Trophoblast cell (in vitro differentiated cells and primary cell): ENCODE data around the gene ASCL3.

ENCODE experiments used
- DNase-seq, 2 donors: peaks; one replicate each; pipeline ENCODE4 v3.0.0-alpha.2; 2016
- H2AFZ ChIP-seq: 2 replicates; pipeline ENCODE4 v1.6.1; 2013; ENCODE audit warnings: low read length, moderate library complexity, mild to moderate bottlenecking; ENCODE audit not compliant: insufficient read depth, poor library complexity
- H2AK5ac ChIP-seq: 2 replicates; pipeline ENCODE4 v1.6.1; 2013; ENCODE audit warnings: mild to moderate bottlenecking, low read length
- H2BK120ac ChIP-seq: 2 replicates; pipeline ENCODE4 v1.6.1; 2013; ENCODE audit warnings: low read length, mild to moderate bottlenecking, moderate library complexity; ENCODE audit not compliant: insufficient read depth, poor library complexity
- H2BK12ac ChIP-seq: 2 replicates; pipeline ENCODE4 v1.6.1; 2013; ENCODE audit warnings: mild to moderate bottlenecking, low read length, moderate library complexity
- H2BK5ac ChIP-seq: 2 replicates; pipeline ENCODE4 v1.6.1; 2013; ENCODE audit warnings: low read length, low read depth, moderate library complexity, mild to moderate bottlenecking; ENCODE audit not compliant: poor library complexity
- H3K14ac ChIP-seq: 2 replicates; pipeline ENCODE4 v1.6.1; 2013; ENCODE audit warnings: mild to moderate bottlenecking, low read length
- H3K18ac ChIP-seq: 2 replicates; pipeline ENCODE4 v1.6.1; 2013; ENCODE audit warnings: mild to moderate bottlenecking, low read length
- H3K23ac ChIP-seq: 2 replicates; pipeline ENCODE4 v1.6.1; 2013; ENCODE audit warnings: low read length
- H3K27ac ChIP-seq: 2 replicates; pipeline ENCODE4 v1.5.1; 2013; ENCODE audit warnings: low read depth, mild to moderate bottlenecking, inconsistent platforms, low read length, moderate library complexity
- H3K27me3 ChIP-seq: 2 replicates; pipeline ENCODE4 v1.6.1; 2013; ENCODE audit warnings: inconsistent platforms, mild to moderate bottlenecking, low read length, moderate library complexity; ENCODE audit not compliant: insufficient read depth
- H3K36me3 ChIP-seq, 2 experiments: 1 replicate in 1 of 2; 2 replicates in 1 of 2; pipeline ENCODE4 v1.6.1; 2013; ENCODE audit warnings: low read length in 2 of 2, mild to moderate bottlenecking in 2 of 2, moderate library complexity in 1 of 2; ENCODE audit not compliant: insufficient read depth in 2 of 2, control insufficient read depth in 1 of 2
- H3K4ac ChIP-seq: 2 replicates; pipeline ENCODE4 v1.6.1; 2013; ENCODE audit warnings: low read depth, mild to moderate bottlenecking, low read length, moderate library complexity
- H3K4me1 ChIP-seq, 2 experiments: 1 replicate in 1 of 2; 2 replicates in 1 of 2; pipeline ENCODE4 v1.6.1; 2013; ENCODE audit warnings: low read length in 2 of 2, mild to moderate bottlenecking in 2 of 2, moderate library complexity in 1 of 2; ENCODE audit not compliant: insufficient read depth in 2 of 2, control insufficient read depth in 1 of 2
- H3K4me2 ChIP-seq: 2 replicates; pipeline ENCODE4 v1.6.1; 2013; ENCODE audit warnings: inconsistent platforms, mild to moderate bottlenecking, low read length, moderate library complexity
- H3K4me3 ChIP-seq: 2 replicates; pipeline ENCODE4 v1.5.1; 2013; ENCODE audit warnings: mild to moderate bottlenecking, low read depth, low read length, inconsistent platforms
- H3K79me1 ChIP-seq: one replicate; pipeline ENCODE4 v1.6.1; 2013; ENCODE audit warnings: low read length
- H3K79me2 ChIP-seq: 2 replicates; pipeline ENCODE4 v1.6.1; 2013; ENCODE audit warnings: low read length, mild to moderate bottlenecking; ENCODE audit not compliant: control insufficient read depth, insufficient read depth, poor library complexity
- H3K9ac ChIP-seq: 2 replicates; pipeline ENCODE4 v1.6.1; 2013; ENCODE audit warnings: mild to moderate bottlenecking, low read length
- H3K9me3 ChIP-seq: 2 replicates; pipeline ENCODE4 v1.6.1; 2013; ENCODE audit warnings: low read depth, mild to moderate bottlenecking, control low read depth, inconsistent platforms, low read length; ENCODE audit not compliant: insufficient read depth
- H4K12ac ChIP-seq: 2 replicates; pipeline ENCODE4 v1.6.1; 2013; ENCODE audit warnings: low read depth, mild to moderate bottlenecking, low read length, moderate library complexity
- H4K8ac ChIP-seq: 2 replicates; pipeline ENCODE4 v1.6.1; 2013; ENCODE audit warnings: low read depth, mild to moderate bottlenecking, low read length, moderate library complexity
- H4K91ac ChIP-seq: one replicate; pipeline ENCODE4 v1.6.1; 2013; ENCODE audit warnings: low read depth, mild to moderate bottlenecking, low read length, moderate library complexity
- WGBS: extraction: QIAGEN DNeasy Blood & Tissue Kit; methylation state at CpG from one replicate; pipeline ENCODE4 v1.1.7; 2013; ENCODE audit warnings: missing lambda C conversion rate; ENCODE audit not compliant: insufficient read length, insufficient coverage; ENCODE audit errors: extremely low coverage; 5-methylcytosine and 5-hydroxymethylcytosine counted together

Gene ASCL3

DNA sequence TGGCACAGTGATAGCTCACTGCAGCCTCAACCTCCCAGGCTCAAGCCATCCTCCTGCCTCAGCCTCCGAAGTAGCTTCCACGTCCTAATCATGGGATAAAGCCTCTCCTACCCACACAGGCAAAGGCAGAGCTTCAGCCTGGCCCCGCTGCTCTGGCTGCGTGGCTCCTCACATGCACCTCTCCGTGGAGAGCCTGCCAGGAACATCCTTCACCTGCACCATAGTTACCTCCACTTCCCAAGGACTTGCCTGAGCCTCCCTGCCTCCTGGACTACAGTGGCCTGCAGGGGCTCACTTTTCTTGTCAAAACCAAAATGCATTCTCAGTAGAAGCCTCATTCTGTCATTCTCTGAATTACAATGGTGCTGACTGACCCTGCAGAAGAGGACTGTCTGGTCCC, 16.6 kb downstream of the ASCL3 start:
- no peak overlapping the region for H2BK12ac ChIP-seq
- no peak overlapping the region for H3K4me2 ChIP-seq
- no peaks in the 10 kb centered on the region for H3K9me3 ChIP-seq
- H3K4me1 ChIP-seq: no peaks in the 10 kb centered on the region
- H3K14ac ChIP-seq: no peak overlapping the region
- H4K8ac ChIP-seq: no peak overlapping the region
- H4K91ac ChIP-seq: no peak overlapping the region
- H3K27ac ChIP-seq: no peak overlapping the region
- H3K18ac ChIP-seq: no peak overlapping the region
- no peak overlapping the region for H3K4ac ChIP-seq
- H3K23ac ChIP-seq: no peak overlapping the region
- DNase-seq: no peak
- no peak overlapping the region for H2BK120ac ChIP-seq
- H3K4me3 ChIP-seq: no peak overlapping the region
- no peak overlapping the region for H2BK5ac ChIP-seq
- no peak overlapping the region for H3K9ac ChIP-seq
- WGBS: no CpG with 5 or more reads among the region's 5 CpGs
- H3K79me1 ChIP-seq: no peaks in the 10 kb centered on the region
- no peak overlapping the region for H2AFZ ChIP-seq
- no peak overlapping the region for H4K12ac ChIP-seq
- H2AK5ac ChIP-seq: no peak overlapping the region
- no peaks in the 10 kb centered on the region for H3K27me3 ChIP-seq
- H3K79me2 ChIP-seq: no peaks in the 10 kb centered on the region
- peaks cover 6 to 8% of the 10 kb centered on the region in 2 experiments for H3K36me3 ChIP-seq

DNA sequence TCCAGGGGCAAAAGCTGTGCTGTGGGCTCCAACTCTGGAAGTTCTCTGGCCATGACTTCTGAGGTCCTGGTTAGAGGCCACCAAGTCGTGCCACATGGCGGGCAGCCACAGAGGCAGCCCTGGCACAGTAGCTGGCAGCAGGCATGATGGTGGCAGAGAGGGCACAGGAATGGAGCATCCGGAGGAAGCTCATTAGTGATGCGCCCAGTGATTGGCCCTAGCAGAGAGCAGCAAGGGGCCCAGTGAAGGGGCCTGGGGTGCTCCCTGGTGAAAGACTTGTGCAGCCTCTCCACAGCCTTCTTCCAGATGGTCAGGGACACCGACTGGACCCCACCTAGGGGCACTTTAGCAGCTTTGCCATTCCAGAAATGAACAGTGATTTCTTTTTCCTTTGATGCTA, 17.1 kb downstream of the ASCL3 start:
- WGBS: no CpG with 5 or more reads among the region's 5 CpGs
- H3K18ac ChIP-seq: no peak overlapping the region
- no peak overlapping the region for H3K14ac ChIP-seq
- no peaks in the 10 kb centered on the region for H3K9me3 ChIP-seq
- no peak overlapping the region for H4K8ac ChIP-seq
- H2AK5ac ChIP-seq: no peak overlapping the region
- no peak overlapping the region for H4K91ac ChIP-seq
- no peak overlapping the region for H4K12ac ChIP-seq
- H3K9ac ChIP-seq: no peak overlapping the region
- no peak overlapping the region for H3K27ac ChIP-seq
- no peak overlapping the region for H2BK120ac ChIP-seq
- no peak overlapping the region for H3K4ac ChIP-seq
- no peak overlapping the region for H3K23ac ChIP-seq
- no peak overlapping the region for H2BK5ac ChIP-seq
- H3K79me1 ChIP-seq: no peaks in the 10 kb centered on the region
- peaks cover 6 to 8% of the 10 kb centered on the region in 2 experiments for H3K36me3 ChIP-seq
- H3K4me1 ChIP-seq: no peaks in the 10 kb centered on the region
- no peak overlapping the region for H3K4me3 ChIP-seq
- H3K79me2 ChIP-seq: no peaks in the 10 kb centered on the region
- no peak overlapping the region for H2BK12ac ChIP-seq
- DNase-seq: no peak
- no peak overlapping the region for H3K4me2 ChIP-seq
- no peaks in the 10 kb centered on the region for H3K27me3 ChIP-seq
- no peak overlapping the region for H2AFZ ChIP-seq

DNA sequence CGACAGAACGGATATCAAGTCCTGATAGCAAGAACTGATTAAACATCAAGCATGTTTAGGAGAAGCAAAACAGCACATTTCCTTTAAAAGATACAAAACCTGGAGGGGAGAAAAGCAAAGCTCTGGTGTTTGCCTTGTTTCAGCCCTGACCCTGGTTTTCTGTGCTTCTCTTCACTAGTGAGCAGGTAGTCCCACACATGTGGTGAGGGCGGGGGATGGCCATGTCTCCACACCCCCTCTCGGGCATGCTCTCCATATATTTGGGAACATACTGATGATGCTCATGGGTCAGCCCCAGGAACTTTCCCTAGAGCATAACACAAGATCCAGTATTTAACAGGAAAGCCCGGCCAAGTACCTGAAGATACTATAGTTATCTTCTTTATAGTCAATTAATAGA, 20.1 kb downstream of the ASCL3 start:
- Histone ChIP-seq H4K12ac (no peak overlapping the region), H3K14ac (no peak overlapping the region), H3K79me1 (no peaks in the 10 kb centered on the region), H3K23ac (no peak overlapping the region), H2AFZ (no peak overlapping the region), H3K18ac (no peak overlapping the region), H2BK12ac (no peak overlapping the region), H3K4me2 (no peak overlapping the region), H3K27ac (no peak overlapping the region), H3K36me3 (peaks cover 10 to 19% of the 10 kb centered on the region in 2 experiments), H3K4ac (no peak overlapping the region), H4K91ac (no peak overlapping the region), H2BK5ac (no peak overlapping the region), H4K8ac (no peak overlapping the region), H3K79me2 (no peaks in the 10 kb centered on the region), H2AK5ac (no peak overlapping the region), H3K9me3 (no peaks in the 10 kb centered on the region), H3K9ac (no peak overlapping the region), H3K27me3 (no peaks in the 10 kb centered on the region), H3K4me1 (peaks cover 4 to 5% of the 10 kb centered on the region in 2 experiments), H3K4me3 (no peak overlapping the region), H2BK120ac (no peak overlapping the region)
- WGBS: no CpG with 5 or more reads among the region's 5 CpGs
- DNase-seq: no peak

DNA sequence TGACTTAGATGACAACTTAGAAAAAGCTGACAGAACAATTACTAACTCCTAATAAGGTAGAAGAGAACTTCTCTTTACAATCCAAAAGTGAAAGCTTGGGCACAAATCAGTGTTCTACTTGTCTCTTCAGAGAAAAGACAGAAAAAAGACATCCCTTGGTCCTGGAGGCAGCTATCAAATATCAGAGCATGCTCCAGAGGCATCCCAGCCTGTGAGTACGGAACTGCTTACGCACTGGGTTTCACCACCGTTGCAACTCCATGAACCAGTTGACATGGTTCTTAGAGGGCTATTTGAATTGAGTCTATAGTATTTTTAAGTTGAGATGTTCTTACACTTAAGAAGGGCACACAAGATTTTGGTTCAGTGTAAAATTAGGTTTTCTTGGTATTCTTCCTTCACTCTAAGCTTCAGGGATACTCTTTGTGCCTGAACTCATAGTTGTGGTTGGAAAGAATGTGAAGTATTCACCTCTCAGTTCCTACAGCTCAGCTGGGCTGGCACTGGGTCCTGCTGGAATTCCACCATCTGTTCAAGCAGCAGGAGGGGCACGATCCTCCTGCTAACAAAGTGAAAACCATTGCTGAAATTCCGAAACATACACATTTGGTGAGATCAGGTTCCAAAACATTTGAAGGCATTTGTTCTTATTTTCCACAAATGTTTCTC, 25.5 kb downstream of the ASCL3 start:
- Histone ChIP-seq H3K9me3 (no peaks in the 10 kb centered on the region), H3K27me3 (no peaks in the 10 kb centered on the region), H4K12ac (no peak overlapping the region), H3K79me1 (peaks cover 3% of the 10 kb centered on the region), H2BK12ac (no peak overlapping the region), H2BK5ac (no peak overlapping the region), H4K8ac (no peak overlapping the region), H2AFZ (no peak overlapping the region), H3K9ac (no peak overlapping the region), H2AK5ac (no peak overlapping the region), H3K4me3 (no peak overlapping the region), H3K18ac (no peak overlapping the region), H3K79me2 (no peaks in the 10 kb centered on the region), H3K14ac (no peak overlapping the region), H3K36me3 (peaks cover 9 to 18% of the 10 kb centered on the region in 2 experiments), H2BK120ac (no peak overlapping the region), H3K4me1 (peaks cover 7 to 13% of the 10 kb centered on the region in 2 experiments), H3K4ac (no peak overlapping the region), H3K4me2 (peak overlapping the region; percentile 17), H3K23ac (no peak overlapping the region), H4K91ac (no peak overlapping the region), H3K27ac (peak overlapping the region; percentile 50)
- DNase-seq: peak; percentile 29 to 75
- no CpG with 5 or more reads among the region's 5 CpGs for WGBS
